ENCODE results near the gene CCL26. TPM values are rescaled to one million over a fixed set of nuclear protein-coding genes. Genes with fewer than 3 reads are reported as not detected.

Gene CCL26
- total RNA-seq, 4 donors from 2014 or later: not detected

GRCh38 chr7:75817116-75817515 is 45.1 kb upstream of the CCL26 start:
- H3K4me3 ChIP-seq: no peak overlapping the region
- intact Hi-C loops (cut with DNase I; ENCODE audit: low total_unique reads): no loop called here
- no peak for TF ChIP-seq CTCF (IDR thresholded peaks at IDR 0.05 in 4 of 5, conservative IDR thresholded peaks at IDR 0.05 in 1 of 5)
- no peaks in the 10 kb centered on the region for H3K9me3 ChIP-seq
- H3K4me1 ChIP-seq: no peaks in the 10 kb centered on the region
- H3K36me3 ChIP-seq: no peaks in the 10 kb centered on the region
- no peak overlapping the region for H3K27ac ChIP-seq
- in situ Hi-C loops (cut with MboI; ENCODE audit: low sequenced_read_pairs in 4 of 4): no loop called here
- H3K27me3 ChIP-seq: no peaks in the 10 kb centered on the region
- no peak for DNase-seq
- no peak for ATAC-seq

- TF ChIP-seq POLR2A (IDR thresholded peaks at IDR 0.05): no peak
- no peak for TF ChIP-seq CTCF (IDR thresholded peaks at IDR 0.05 in 4 of 5, conservative IDR thresholded peaks at IDR 0.05 in 1 of 5)
- in situ Hi-C loops (cut with MboI; ENCODE audit: low sequenced_read_pairs in 4 of 4): no loop called here
- intact Hi-C loops (cut with DNase I; ENCODE audit: low total_unique reads): no loop called here
- ATAC-seq (no peak), DNase-seq (no peak)
- Histone ChIP-seq H3K36me3 (no peaks in the 10 kb centered on the region), H3K27me3 (no peaks in the 10 kb centered on the region), H3K4me3 (no peak overlapping the region), H3K4me1 (no peaks in the 10 kb centered on the region), H3K27ac (no peak overlapping the region), H3K9me3 (no peaks in the 10 kb centered on the region)
Observed at GRCh38 chr7:75815418-75816064, 43.5 kb upstream of the CCL26 start.

GRCh38 chr7:75814407-75814947 is 42.5 kb upstream of the CCL26 start:
- H3K27me3 ChIP-seq: no peaks in the 10 kb centered on the region
- no peak overlapping the region for H3K4me3 ChIP-seq
- H3K27ac ChIP-seq: no peak overlapping the region
- no peak for ATAC-seq
- no peaks in the 10 kb centered on the region for H3K4me1 ChIP-seq
- no peaks in the 10 kb centered on the region for H3K9me3 ChIP-seq
- no peaks in the 10 kb centered on the region for H3K36me3 ChIP-seq
- intact Hi-C loops (cut with DNase I; ENCODE audit: low total_unique reads) (no loop called here), in situ Hi-C loops (cut with MboI; ENCODE audit: low sequenced_read_pairs in 4 of 4) (no loop called here)
- no peak for DNase-seq
- no peak for TF ChIP-seq CTCF (IDR thresholded peaks at IDR 0.05 in 4 of 5, conservative IDR thresholded peaks at IDR 0.05 in 1 of 5)
- TF ChIP-seq POLR2A (IDR thresholded peaks at IDR 0.05): no peak

- no peaks in the 10 kb centered on the region for H3K36me3 ChIP-seq
- no peak for TF ChIP-seq POLR2A (IDR thresholded peaks at IDR 0.05)
- no peaks in the 10 kb centered on the region for H3K27me3 ChIP-seq
- no peak within 1 kb of the TSS for H3K27ac ChIP-seq
- in situ Hi-C loops (cut with MboI; ENCODE audit: low sequenced_read_pairs in 4 of 4) (no loop called here), intact Hi-C loops (cut with DNase I; ENCODE audit: low total_unique reads) (no loop called here)
- no peak within 1 kb of the TSS for H3K4me3 ChIP-seq
- H3K4me1 ChIP-seq: no peaks in the 10 kb centered on the region
- DNase-seq (no peak), ATAC-seq (no peak)
- no peaks in the 10 kb centered on the region for H3K9me3 ChIP-seq
Observed at GRCh38 chr7:75813781-75814236, 41.8 kb upstream of the CCL26 start, which contains the start of gene CCL24. CCL24 (minus strand) TSS chr7:75813806; CDS start chr7:75813715, 91 bp downstream.

- Histone ChIP-seq H3K9me3 (no peaks in the 10 kb centered on the region), H3K4me3 (no peak overlapping the region), H3K27me3 (no peaks in the 10 kb centered on the region), H3K27ac (no peak overlapping the region), H3K36me3 (no peaks in the 10 kb centered on the region), H3K4me1 (no peaks in the 10 kb centered on the region)
- in situ Hi-C loops (cut with MboI; ENCODE audit: low sequenced_read_pairs in 4 of 4) (no loop called here), intact Hi-C loops (cut with DNase I; ENCODE audit: low total_unique reads) (no loop called here)
- DNase-seq (no peak), ATAC-seq (no peak)
- no peak for TF ChIP-seq CTCF (IDR thresholded peaks at IDR 0.05 in 4 of 5, conservative IDR thresholded peaks at IDR 0.05 in 1 of 5)
- no peak for TF ChIP-seq POLR2A (IDR thresholded peaks at IDR 0.05)
Observed at GRCh38 chr7:75813084-75813483, 41.1 kb upstream of the CCL26 start.
